Ishikawa (cell line): ENCODE data around the gene FSIP1.

Source experiments
- CEBPB ChIP-seq: IDR thresholded peaks from 2 replicates; pipeline ENCODE4 v1.6.1; 2012
- EP300 ChIP-seq: IDR thresholded peaks from 2 replicates; pipeline ENCODE4 v1.6.1; 2012; ENCODE audit warnings: borderline replicate concordance
- FOXM1 ChIP-seq: IDR thresholded peaks from 2 replicates; pipeline ENCODE4 v1.6.1; 2012; ENCODE audit warnings: low read depth, borderline replicate concordance
- RAD21 ChIP-seq: IDR thresholded peaks from 2 replicates; pipeline ENCODE4 v1.6.1; 2012; ENCODE audit warnings: low read depth
- TAF1 ChIP-seq: IDR thresholded peaks from 2 replicates; pipeline ENCODE4 v1.6.1; 2012; ENCODE audit warnings: low read depth, mild to moderate bottlenecking
- YY1 ChIP-seq: IDR thresholded peaks from 2 replicates; pipeline ENCODE4 v1.6.1; 2012; ENCODE audit warnings: low read depth
- ZBTB7A ChIP-seq: IDR thresholded peaks from 2 replicates; pipeline ENCODE4 v1.6.1; 2012; ENCODE audit warnings: low read depth
- TF ChIP-seq, protein P1 (sequence below): IDR thresholded peaks from 2 replicates; pipeline ENCODE4 v1.6.1; 2012
- TF ChIP-seq, protein P2 (sequence below): IDR thresholded peaks from 2 replicates; pipeline ENCODE4 v1.6.1; 2012
- TF ChIP-seq, protein P3 (sequence below): IDR thresholded peaks from 2 replicates; pipeline ENCODE4 v1.6.1; 2012; ENCODE audit warnings: low read depth, mild to moderate bottlenecking

DNA sequence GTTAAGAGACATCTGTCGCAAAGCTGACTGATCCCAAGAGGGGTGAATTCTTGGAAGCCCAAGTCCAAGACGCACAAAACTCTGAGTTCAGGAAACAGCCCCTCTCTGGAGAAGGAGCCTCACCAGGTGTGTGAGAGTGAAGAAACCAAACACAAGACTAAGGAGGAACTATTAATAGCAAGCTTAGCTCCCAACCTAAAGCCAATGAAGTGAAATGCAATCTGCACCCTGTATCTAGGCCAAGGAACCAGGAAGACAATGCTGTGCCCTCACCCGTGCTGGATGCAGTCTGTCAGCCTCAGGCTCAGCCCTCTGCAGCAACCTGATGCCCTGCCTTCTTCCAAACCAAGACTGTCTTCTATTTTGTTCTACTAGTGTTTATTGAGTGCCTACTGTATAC lies 224.2 kb downstream of the FSIP1 start:
- TF ChIP-seq RAD21 (no peak), CEBPB (no peak), FOXM1 (no peak), EP300 (no peak), TAF1 (no peak), YY1 (no peak), ZBTB7A (no peak)
- TF ChIP-seq, protein P1, sequence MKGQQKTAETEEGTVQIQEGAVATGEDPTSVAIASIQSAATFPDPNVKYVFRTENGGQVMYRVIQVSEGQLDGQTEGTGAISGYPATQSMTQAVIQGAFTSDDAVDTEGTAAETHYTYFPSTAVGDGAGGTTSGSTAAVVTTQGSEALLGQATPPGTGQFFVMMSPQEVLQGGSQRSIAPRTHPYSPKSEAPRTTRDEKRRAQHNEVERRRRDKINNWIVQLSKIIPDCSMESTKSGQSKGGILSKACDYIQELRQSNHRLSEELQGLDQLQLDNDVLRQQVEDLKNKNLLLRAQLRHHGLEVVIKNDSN = no peak
- TF ChIP-seq, protein P2, sequence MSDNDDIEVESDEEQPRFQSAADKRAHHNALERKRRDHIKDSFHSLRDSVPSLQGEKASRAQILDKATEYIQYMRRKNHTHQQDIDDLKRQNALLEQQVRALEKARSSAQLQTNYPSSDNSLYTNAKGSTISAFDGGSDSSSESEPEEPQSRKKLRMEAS = no peak
- TF ChIP-seq, protein P3, sequence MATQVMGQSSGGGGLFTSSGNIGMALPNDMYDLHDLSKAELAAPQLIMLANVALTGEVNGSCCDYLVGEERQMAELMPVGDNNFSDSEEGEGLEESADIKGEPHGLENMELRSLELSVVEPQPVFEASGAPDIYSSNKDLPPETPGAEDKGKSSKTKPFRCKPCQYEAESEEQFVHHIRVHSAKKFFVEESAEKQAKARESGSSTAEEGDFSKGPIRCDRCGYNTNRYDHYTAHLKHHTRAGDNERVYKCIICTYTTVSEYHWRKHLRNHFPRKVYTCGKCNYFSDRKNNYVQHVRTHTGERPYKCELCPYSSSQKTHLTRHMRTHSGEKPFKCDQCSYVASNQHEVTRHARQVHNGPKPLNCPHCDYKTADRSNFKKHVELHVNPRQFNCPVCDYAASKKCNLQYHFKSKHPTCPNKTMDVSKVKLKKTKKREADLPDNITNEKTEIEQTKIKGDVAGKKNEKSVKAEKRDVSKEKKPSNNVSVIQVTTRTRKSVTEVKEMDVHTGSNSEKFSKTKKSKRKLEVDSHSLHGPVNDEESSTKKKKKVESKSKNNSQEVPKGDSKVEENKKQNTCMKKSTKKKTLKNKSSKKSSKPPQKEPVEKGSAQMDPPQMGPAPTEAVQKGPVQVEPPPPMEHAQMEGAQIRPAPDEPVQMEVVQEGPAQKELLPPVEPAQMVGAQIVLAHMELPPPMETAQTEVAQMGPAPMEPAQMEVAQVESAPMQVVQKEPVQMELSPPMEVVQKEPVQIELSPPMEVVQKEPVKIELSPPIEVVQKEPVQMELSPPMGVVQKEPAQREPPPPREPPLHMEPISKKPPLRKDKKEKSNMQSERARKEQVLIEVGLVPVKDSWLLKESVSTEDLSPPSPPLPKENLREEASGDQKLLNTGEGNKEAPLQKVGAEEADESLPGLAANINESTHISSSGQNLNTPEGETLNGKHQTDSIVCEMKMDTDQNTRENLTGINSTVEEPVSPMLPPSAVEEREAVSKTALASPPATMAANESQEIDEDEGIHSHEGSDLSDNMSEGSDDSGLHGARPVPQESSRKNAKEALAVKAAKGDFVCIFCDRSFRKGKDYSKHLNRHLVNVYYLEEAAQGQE = no peak
